PFSK-1 (cell line): Measurements from ENCODE around the gene CAMLG.

ENCODE experiments used
- FOXP2 ChIP-seq: optimal IDR thresholded peaks from 2 replicates; pipeline ENCODE3; 2011; ENCODE audit warnings: borderline replicate concordance, control low read depth, inconsistent platforms; ENCODE audit not compliant: insufficient read depth; ENCODE audit errors: extremely low read length, extremely low read depth
- POLR2AphosphoS5 ChIP-seq: IDR thresholded peaks from 2 replicates; pipeline ENCODE4 v1.6.1; 2012; ENCODE audit warnings: low read depth, mild to moderate bottlenecking, control low read depth, low read length, moderate library complexity
- REST ChIP-seq, 2 experiments: IDR thresholded peaks; 2 replicates each; pipeline versions ENCODE4 v1.6.1 to v1.8.0; 2011 to 2012; ENCODE audit warnings: low read depth in 2 of 2, low read length in 2 of 2, control low read depth in 1 of 2, inconsistent platforms in 1 of 2, mild to moderate bottlenecking in 1 of 2, moderate library complexity in 1 of 2; ENCODE audit not compliant: insufficient read depth in 1 of 2
- SIN3A ChIP-seq: IDR thresholded peaks from 2 replicates; pipeline ENCODE4 v1.6.1; 2012; ENCODE audit warnings: mild to moderate bottlenecking, low read length, moderate library complexity, borderline replicate concordance; ENCODE audit not compliant: insufficient read depth
- TAF1 ChIP-seq: IDR thresholded peaks from 2 replicates; pipeline ENCODE4 v1.6.1; 2012; ENCODE audit warnings: low read length, control low read depth, borderline replicate concordance; ENCODE audit not compliant: insufficient read depth

The CAMLG gene

GRCh38 chr5:134738963-134739661 lies 764 bp downstream of the CAMLG start:
- TF ChIP-seq TAF1 (no peak), REST (IDR thresholded peaks at IDR 0.05; ENCODE audit: insufficient read depth in 1 of 2, low read depth in 2 of 2, low read length in 2 of 2) (no peak), POLR2AphosphoS5 (no peak), FOXP2 (no peak), SIN3A (no peak)

DNA sequence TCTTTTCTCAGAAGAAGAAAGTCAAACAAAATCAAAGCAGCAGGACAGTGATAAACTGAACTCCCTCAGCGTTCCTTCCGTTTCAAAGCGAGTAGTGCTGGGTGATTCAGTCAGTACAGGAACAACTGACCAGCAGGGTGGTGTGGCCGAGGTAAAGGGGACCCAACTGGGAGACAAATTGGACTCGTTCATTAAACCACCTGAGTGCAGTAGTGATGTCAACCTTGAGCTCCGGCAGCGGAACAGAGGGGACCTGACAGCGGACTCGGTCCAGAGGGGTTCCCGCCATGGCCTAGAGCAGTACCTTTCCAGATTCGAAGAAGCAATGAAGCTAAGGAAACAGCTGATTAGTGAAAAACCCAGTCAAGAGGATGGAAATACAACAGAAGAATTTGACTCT lies 2.7 kb downstream of the CAMLG start:
- TF ChIP-seq POLR2AphosphoS5 (no peak), SIN3A (no peak), TAF1 (no peak), REST (IDR thresholded peaks at IDR 0.05; ENCODE audit: insufficient read depth in 1 of 2, low read depth in 2 of 2, low read length in 2 of 2) (no peak), FOXP2 (no peak)

GRCh38 chr5:134742134-134742533 lies 3.8 kb downstream of the CAMLG start:
- TF ChIP-seq POLR2AphosphoS5 (no peak), SIN3A (no peak), FOXP2 (no peak), REST (IDR thresholded peaks at IDR 0.05; ENCODE audit: insufficient read depth in 1 of 2, low read depth in 2 of 2, low read length in 2 of 2) (no peak), TAF1 (no peak)

DNA sequence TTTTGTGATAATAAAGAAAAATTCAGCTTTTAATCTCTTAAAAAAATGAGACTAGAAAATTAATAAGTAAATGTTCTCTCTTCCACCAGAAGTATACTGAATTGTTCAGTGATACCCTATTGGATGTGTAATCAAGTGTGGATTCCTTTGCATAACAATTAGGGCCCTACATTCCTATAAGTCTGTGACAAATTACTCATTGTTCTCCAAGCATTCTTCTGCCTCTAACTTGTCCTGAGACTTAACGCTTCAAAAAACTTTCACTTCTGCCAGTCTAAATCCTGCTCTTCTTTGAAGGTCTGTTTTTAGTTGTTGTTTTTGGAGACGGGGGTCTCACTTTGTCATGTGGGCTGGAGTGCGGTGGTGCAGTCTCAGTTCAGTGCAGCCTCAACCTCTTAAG lies 11.1 kb downstream of the CAMLG start:
- TF ChIP-seq SIN3A, result no peak
- no peak for TF ChIP-seq POLR2AphosphoS5
- TF ChIP-seq TAF1, result no peak
- TF ChIP-seq REST (IDR thresholded peaks at IDR 0.05; ENCODE audit: insufficient read depth in 1 of 2, low read depth in 2 of 2, low read length in 2 of 2), result no peak
- no peak for TF ChIP-seq FOXP2

DNA sequence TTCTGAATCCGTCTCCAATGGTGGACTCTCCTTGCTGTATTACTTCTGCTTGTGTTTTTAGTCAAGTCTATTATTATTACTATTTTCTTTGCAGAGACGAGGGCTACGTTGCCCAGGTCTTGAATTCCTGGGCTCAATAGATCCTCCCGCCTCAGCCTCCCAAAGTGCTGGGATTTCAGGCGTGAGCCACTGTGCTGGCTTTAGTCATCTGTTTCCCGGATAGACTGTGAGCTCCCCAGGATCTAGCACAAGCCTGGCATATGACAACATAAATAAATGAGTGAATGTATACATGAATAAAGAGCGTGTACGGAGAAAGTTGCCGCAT lies 19.8 kb downstream of the CAMLG start:
- no peak for TF ChIP-seq REST (IDR thresholded peaks at IDR 0.05; ENCODE audit: insufficient read depth in 1 of 2, low read depth in 2 of 2, low read length in 2 of 2)
- no peak for TF ChIP-seq SIN3A
- TF ChIP-seq FOXP2, result no peak
